H9 (cell line): ENCODE data around the gene TUNAR. TPM values are rescaled to one million over a fixed set of nuclear protein-coding genes. Genes with fewer than 3 reads are reported as not detected.

Experiments used
- DNase-seq: peaks from one replicate; pipeline ENCODE4 v3.0.0-alpha.2; 2017
- H2AFZ ChIP-seq: one replicate; pipeline ENCODE4 v1.6.1; 2013; ENCODE audit warnings: mild to moderate bottlenecking, low read length, control low read depth, moderate library complexity
- H2AK5ac ChIP-seq: 2 replicates; pipeline ENCODE4 v1.6.1; 2013; ENCODE audit warnings: low read length, control low read depth, mixed read lengths; ENCODE audit not compliant: insufficient read length
- H2BK120ac ChIP-seq: one replicate; pipeline ENCODE4 v1.6.1; 2013; ENCODE audit warnings: low read depth, mild to moderate bottlenecking, low read length, control low read depth, inconsistent platforms; ENCODE audit not compliant: poor library complexity, severe bottlenecking
- H2BK12ac ChIP-seq: 2 replicates; pipeline ENCODE4 v1.6.1; 2013; ENCODE audit warnings: low read length, control low read depth, mixed read lengths, low read depth; ENCODE audit not compliant: insufficient read length
- H2BK15ac ChIP-seq: 2 replicates; pipeline ENCODE4 v1.6.1; 2013; ENCODE audit warnings: low read depth, low read length, control low read depth
- H2BK20ac ChIP-seq: one replicate; pipeline ENCODE4 v1.6.1; 2013; ENCODE audit warnings: low read depth, mild to moderate bottlenecking, low read length, control low read depth, inconsistent platforms; ENCODE audit not compliant: poor library complexity, severe bottlenecking
- H2BK5ac ChIP-seq: 2 replicates; pipeline ENCODE4 v1.6.1; 2013; ENCODE audit warnings: low read length, control low read depth, mixed read lengths; ENCODE audit not compliant: insufficient read length
- H3K14ac ChIP-seq: 2 replicates; pipeline ENCODE4 v1.6.1; 2013; ENCODE audit warnings: low read length, control low read depth; ENCODE audit not compliant: insufficient read depth
- H3K18ac ChIP-seq: 2 replicates; pipeline ENCODE4 v1.6.1; 2013; ENCODE audit warnings: low read depth, mild to moderate bottlenecking, mixed read lengths, low read length, control low read depth; ENCODE audit not compliant: insufficient read length
- H3K23ac ChIP-seq: 2 replicates; pipeline ENCODE4 v1.6.1; 2013; ENCODE audit warnings: low read length, control low read depth, mixed read lengths, low read depth; ENCODE audit not compliant: insufficient read length
- H3K23me2 ChIP-seq: 2 replicates; pipeline ENCODE4 v1.6.1; 2013; ENCODE audit warnings: low read depth, mild to moderate bottlenecking, mixed read lengths, low read length, control low read depth; ENCODE audit not compliant: insufficient read length, poor library complexity, severe bottlenecking
- H3K27ac ChIP-seq: 2 replicates; pipeline ENCODE4 v1.5.1; 2013; ENCODE audit warnings: low read length, control low read depth, mixed read lengths, low read depth; ENCODE audit not compliant: insufficient read length
- H3K27me3 ChIP-seq: 2 replicates; pipeline ENCODE4 v1.6.1; 2013; ENCODE audit warnings: low read length, control low read depth, inconsistent platforms; ENCODE audit not compliant: insufficient read depth
- H3K4ac ChIP-seq: 2 replicates; pipeline ENCODE4 v1.6.1; 2013; ENCODE audit warnings: low read depth, mild to moderate bottlenecking, control low read depth, inconsistent platforms, low read length, moderate library complexity
- H3K4me1 ChIP-seq: 2 replicates; pipeline ENCODE4 v1.6.1; 2013; ENCODE audit warnings: low read length, control low read depth, inconsistent platforms; ENCODE audit not compliant: insufficient read depth
- H3K4me2 ChIP-seq: 2 replicates; pipeline ENCODE4 v1.6.1; 2013; ENCODE audit warnings: low read length, control low read depth, mixed read lengths; ENCODE audit not compliant: insufficient read length, insufficient read depth
- H3K56ac ChIP-seq: 2 replicates; pipeline ENCODE4 v1.6.1; 2013; ENCODE audit warnings: low read depth, mild to moderate bottlenecking, mixed read lengths, low read length, control low read depth; ENCODE audit not compliant: insufficient read length
- H3K79me1 ChIP-seq: 2 replicates; pipeline ENCODE4 v1.6.1; 2013; ENCODE audit warnings: low read depth, mild to moderate bottlenecking, moderate library complexity, low read length, control low read depth, inconsistent platforms; ENCODE audit not compliant: insufficient read depth, poor library complexity, severe bottlenecking
- H3K79me2 ChIP-seq: 2 replicates; pipeline ENCODE4 v1.6.1; 2013; ENCODE audit warnings: low read length, control low read depth, inconsistent platforms; ENCODE audit not compliant: insufficient read depth
- H3K9ac ChIP-seq: 2 replicates; pipeline ENCODE4 v1.6.1; 2013; ENCODE audit warnings: low read length, control low read depth, mixed read lengths; ENCODE audit not compliant: insufficient read length; ENCODE audit errors: extremely low read depth
- H3K9me3 ChIP-seq: one replicate; pipeline ENCODE4 v1.6.1; 2013; ENCODE audit warnings: low read depth, low read length, inconsistent platforms; ENCODE audit not compliant: control insufficient read depth
- H3T11ph ChIP-seq: one replicate; pipeline ENCODE4 v1.6.1; 2013; ENCODE audit warnings: mild to moderate bottlenecking, low read length, control low read depth, inconsistent platforms
- H4K20me1 ChIP-seq: one replicate; pipeline ENCODE4 v1.6.1; 2013; ENCODE audit not compliant: control insufficient read depth, insufficient read length, insufficient read depth
- H4K5ac ChIP-seq: 2 replicates; pipeline ENCODE4 v1.6.1; 2013; ENCODE audit warnings: low read depth, mild to moderate bottlenecking, mixed read lengths, low read length, control low read depth; ENCODE audit not compliant: insufficient read length
- H4K8ac ChIP-seq: replicated peaks from 2 replicates; pipeline ENCODE4 v1.6.1; 2013; ENCODE audit warnings: low read length, control low read depth, mixed read lengths, low read depth; ENCODE audit not compliant: insufficient read length
- H4K91ac ChIP-seq: 2 replicates; pipeline ENCODE4 v1.6.1; 2013; ENCODE audit warnings: low read depth, mild to moderate bottlenecking, moderate library complexity, mixed read lengths, low read length, control low read depth; ENCODE audit not compliant: insufficient read length
- H3K27ac Mint-ChIP-seq, 3 experiments: 2 replicates in 2 of 3; 3 replicates in 1 of 3; pipeline ENCODE4 v1.8.0; 2020 to 2021; ENCODE audit warnings: mixed read lengths in 3 of 3, mild to moderate bottlenecking in 1 of 3, moderate library complexity in 1 of 3
- H3K27me3 Mint-ChIP-seq: 2 replicates; pipeline ENCODE4 v1.8.0; 2021; ENCODE audit warnings: low read depth, mild to moderate bottlenecking, moderate library complexity, mixed read lengths
- H3K36me3 Mint-ChIP-seq, 3 experiments: 2 replicates in 2 of 3; 3 replicates in 1 of 3; pipeline ENCODE4 v1.8.0; 2020 to 2021; ENCODE audit warnings: low read depth in 3 of 3, mixed read lengths in 3 of 3; ENCODE audit not compliant: insufficient read depth in 1 of 3
- H3K4me1 Mint-ChIP-seq, 2 experiments: 2 replicates each; pipeline ENCODE4 v1.8.0; 2020; ENCODE audit warnings: mixed read lengths in 2 of 2
- H3K4me3 Mint-ChIP-seq, 2 experiments: 2 replicates in 1 of 2; 3 replicates in 1 of 2; pipeline ENCODE4 v1.8.0; 2020 to 2021; ENCODE audit warnings: mild to moderate bottlenecking in 2 of 2, mixed read lengths in 2 of 2, moderate library complexity in 1 of 2
- H3K9me3 Mint-ChIP-seq, 2 experiments: 2 replicates in 1 of 2; 3 replicates in 1 of 2; pipeline ENCODE4 v1.8.0; 2020; ENCODE audit warnings: mild to moderate bottlenecking in 2 of 2, mixed read lengths in 2 of 2, moderate library complexity in 1 of 2
- CTCF ChIP-seq: fragments of 200-600 bp; sonication (generic); conservative IDR thresholded peaks from 3 replicates; pipeline ENCODE4 v1.8.0; 2021; ENCODE audit warnings: antibody characterized with exemption, mild to moderate bottlenecking
- WGBS: extraction: QIAGEN DNeasy Blood & Tissue Kit; methylation state at CpG from one replicate; pipeline ENCODE4 v1.1.7; 2013; ENCODE audit warnings: missing lambda C conversion rate, low lambda C conversion rate, mixed read lengths; ENCODE audit not compliant: insufficient read length; ENCODE audit errors: extremely low coverage; 5-methylcytosine and 5-hydroxymethylcytosine counted together
- total RNA-seq: library from RNA; stranded (reverse); gene quantifications from 2 replicates; pipeline ENCODE4 v1.2.1, GENCODE V29; 2021

The TUNAR gene
- total RNA-seq, 1 experiment from 2014 or later, result 26.2 TPM

GRCh38 chr14:95958105-95958504 is 81.5 kb downstream of the TUNAR start:
- no peaks in the 10 kb centered on the region for H3K27me3 ChIP-seq
- H4K20me1 ChIP-seq, result no peaks in the 10 kb centered on the region
- H2BK12ac ChIP-seq, result no peak overlapping the region
- H3K27ac Mint-ChIP-seq, result peak overlapping the region; percentile 51 to 78 (median 53); a peak in 6 of 7 replicates
- H3K79me1 ChIP-seq, result no peaks in the 10 kb centered on the region
- H3T11ph ChIP-seq, result no peak overlapping the region
- DNase-seq, result no peak
- H2BK15ac ChIP-seq, result no peak overlapping the region
- no peaks in the 10 kb centered on the region; a peak in 1 of 7 replicates for H3K36me3 Mint-ChIP-seq
- H2BK20ac ChIP-seq, result no peak overlapping the region
- H3K23me2 ChIP-seq, result no peaks in the 10 kb centered on the region
- H3K4me2 ChIP-seq, result no peak overlapping the region
- no CpG with 5 or more reads among the region's 3 CpGs for WGBS
- no peak overlapping the region for H4K8ac ChIP-seq
- no peak overlapping the region for H3K14ac ChIP-seq
- no peaks in the 10 kb centered on the region for H3K79me2 ChIP-seq
- H2BK5ac ChIP-seq, result no peak overlapping the region
- H3K4me1 Mint-ChIP-seq, result peaks cover 50 to 65% of the 10 kb centered on the region in 2 experiments
- no peak overlapping the region for H3K23ac ChIP-seq
- H2BK120ac ChIP-seq, result no peak overlapping the region
- H3K18ac ChIP-seq, result no peak overlapping the region
- H4K5ac ChIP-seq, result no peak overlapping the region
- H3K9me3 ChIP-seq, result no peaks in the 10 kb centered on the region
- no peak for TF ChIP-seq CTCF
- no peak overlapping the region for H2AK5ac ChIP-seq
- peaks cover 8% of the 10 kb centered on the region; the same call in 1 of the 2 replicates for H3K4me1 ChIP-seq
- H3K4me3 Mint-ChIP-seq, result no peak overlapping the region
- no peak overlapping the region for H2AFZ ChIP-seq
- H3K4ac ChIP-seq, result no peak overlapping the region
- no peak overlapping the region for H4K91ac ChIP-seq
- no peak overlapping the region for H3K56ac ChIP-seq
- H3K27me3 Mint-ChIP-seq, result no peaks in the 10 kb centered on the region; the same call in 1 of the 2 replicates
- no peak overlapping the region for H3K9ac ChIP-seq
- peak overlapping the region; percentile 53 for H3K27ac ChIP-seq
- no peaks in the 10 kb centered on the region; a peak in 1 of 5 replicates for H3K9me3 Mint-ChIP-seq
